Spleen (tissue), 11 donors: Measurements from ENCODE around the gene AKAP5. TPM values are rescaled to one million over a fixed set of nuclear protein-coding genes. Genes with fewer than 3 reads are reported as not detected.
"Not testable (repeated sequence)": the region's sequence is repeated elsewhere in the genome, so short reads cannot be mapped to it uniquely, and the experiment has no call there.

Source experiments
- DNase-seq: peaks from one replicate; pipeline ENCODE4 v3.0.0-alpha.2; 2020
- H3K27ac ChIP-seq, 8 donors: fragments of 200-600 bp; sonication (generic) in 7 of 8; 1 replicate in 4 of 8; 2 replicates in 4 of 8; pipeline versions ENCODE4 v1.5.0 to v1.8.0; 2016 to 2021; ENCODE audit warnings: inconsistent platforms in 4 of 8, mild to moderate bottlenecking in 4 of 8, moderate library complexity in 1 of 8
- H3K27me3 ChIP-seq, 7 donors: fragments of 200-600 bp; sonication (generic) in 6 of 7; replicated peaks in 1 of 7; 1 replicate in 4 of 7; 2 replicates in 3 of 7; pipeline versions ENCODE4 v1.5.0 to v1.8.0; 2016 to 2021; ENCODE audit warnings: inconsistent platforms in 3 of 7, mild to moderate bottlenecking in 1 of 7
- H3K36me3 ChIP-seq, 6 donors: fragments of 200-600 bp; sonication (generic) in 5 of 6; 1 replicate in 4 of 6; 2 replicates in 2 of 6; pipeline versions ENCODE4 v1.5.0 to v1.8.0; 2016 to 2021; ENCODE audit warnings: inconsistent platforms in 2 of 6
- H3K4me1 ChIP-seq, 6 donors: fragments of 200-600 bp; sonication (generic) in 5 of 6; 1 replicate in 3 of 6; 2 replicates in 3 of 6; pipeline versions ENCODE4 v1.5.0 to v1.8.0; 2016 to 2021; ENCODE audit warnings: inconsistent platforms in 3 of 6
- H3K4me3 ChIP-seq, 8 donors: fragments of 200-600 bp; sonication (generic) in 7 of 8; 1 replicate in 4 of 8; 2 replicates in 4 of 8; pipeline versions ENCODE4 v1.5.0 to v1.8.0; 2016 to 2021; ENCODE audit warnings: inconsistent platforms in 4 of 8, mild to moderate bottlenecking in 4 of 8, moderate library complexity in 2 of 8
- H3K9me3 ChIP-seq, 8 donors: fragments of 200-600 bp; sonication (generic) in 7 of 8; 1 replicate in 4 of 8; 2 replicates in 4 of 8; pipeline versions ENCODE4 v1.5.0 to v1.8.0; 2016 to 2021; ENCODE audit warnings: inconsistent platforms in 4 of 8
- POLR2A ChIP-seq, 3 donors: fragments of 450-650 bp; IDR thresholded peaks; one replicate each; pipeline ENCODE4 v1.5.1; 2017; ENCODE audit warnings: antibody characterized with exemption in 3 of 3, mild to moderate bottlenecking in 1 of 3
- POLR2AphosphoS5 ChIP-seq, 3 donors: sonication (generic); formaldehyde crosslinking; IDR thresholded peaks; one replicate each; pipeline ENCODE4 v1.5.1; 2017; ENCODE audit warnings: antibody characterized with exemption in 3 of 3
- WGBS, 5 donors: extraction: QIAGEN DNeasy Blood & Tissue Kit in 3 of 5; methylation state at CpG; one replicate each; pipeline versions ENCODE4 v1.1.5 to v1.1.7; 2013 to 2018; 5-methylcytosine and 5-hydroxymethylcytosine counted together
- intact Hi-C: fragments of 100-400 bp; cut with DNase I; formaldehyde crosslinking; loops from one replicate; pipeline ENCODE4 v1.15.0; 2023; ENCODE audit warnings: low total_unique reads
- polyA plus RNA-seq, 3 donors: library from polyadenylated mRNA; stranded (reverse); fragments of 200-250 nt; gene quantifications; one replicate each; pipeline ENCODE4 v1.2.1, GENCODE V29; 2013
- total RNA-seq, 7 donors: library from RNA; depleted of rRNA in 3 of 7; stranded (reverse); fragments of >200 nt in 3 of 7; fragmentation: NEBNext Ultra II Directional in 4 of 7; extraction: Animal tissue kit (Norgen Biotek cat#: 25700) in 4 of 7; gene quantifications; one replicate each; pipeline versions ENCODE4 v1.1.0 to v1.2.1, GENCODE V29; 2016 to 2021
- TF ChIP-seq, protein P1 (sequence below), 11 experiments: fragments of 200-600 bp in 7 of 11; fragments of 450-650 bp in 4 of 11; sonication (generic) in 4 of 11; IDR thresholded peaks in 8 of 11; conservative IDR thresholded peaks in 3 of 11; 1 replicate in 7 of 11; 2 replicates in 4 of 11; pipeline versions ENCODE4 v1.4.0 to v1.8.0; 2016 to 2021; ENCODE audit warnings: antibody characterized with exemption in 11 of 11, inconsistent platforms in 4 of 11, mild to moderate bottlenecking in 1 of 11
- donor health status: healthy with polysubstance abuse.
- donor health status: DM: no; HTN: no; CAD: no; lungs with moderate emphysema.
- donor health status: DM: no; HTN: no; CAD: no.
- donor health status: Bipolar disorder and iron deficiency.
- donor health status: healthy.
- donor health status: DM: no; HTN: no; CAD: no.
- donor health status: DM: yes; HTN: yes; CAD: no.

AKAP5 gene
- total and polyA plus RNA-seq, 10 donors: 0.39 to 3.7 (median 1.3) TPM

DNA sequence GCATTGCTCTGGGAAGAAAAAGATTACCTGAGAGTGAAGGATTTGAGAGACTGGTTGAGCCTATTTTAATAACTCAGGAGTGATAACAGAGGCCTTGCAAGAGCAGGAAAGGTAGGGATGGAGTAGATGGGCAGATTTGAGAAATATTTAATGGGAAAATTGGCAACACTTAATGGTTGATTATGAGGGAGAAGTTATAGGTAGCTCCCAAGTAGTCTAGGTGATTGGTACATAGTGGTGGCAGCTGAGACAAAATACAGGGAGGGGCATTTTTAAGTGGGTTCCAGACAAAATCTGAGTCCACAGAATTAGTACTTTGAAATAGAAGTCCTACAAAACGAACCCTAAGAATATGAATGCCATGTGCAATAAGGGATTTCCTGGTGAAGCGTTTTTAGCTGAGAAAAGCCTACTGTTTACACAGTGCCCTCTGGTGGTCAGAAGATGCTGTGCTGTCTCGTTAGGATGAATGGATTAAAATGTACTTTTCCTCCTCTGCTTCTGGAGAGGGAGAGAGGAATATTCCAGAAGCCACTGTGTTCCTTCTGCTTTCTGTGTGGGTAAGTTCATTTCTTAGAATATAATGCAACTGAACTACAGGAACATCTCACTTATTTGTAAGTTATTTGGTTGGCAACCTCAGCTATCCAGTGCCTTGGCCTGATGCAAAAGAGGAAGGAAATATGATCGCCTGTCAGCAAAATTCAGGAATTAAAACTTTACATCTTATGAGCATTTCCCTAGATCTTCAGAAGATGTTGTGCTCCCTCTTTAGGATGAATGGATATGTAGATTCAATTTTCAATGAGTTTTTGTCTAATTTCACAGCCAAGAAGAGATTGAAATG, 45.7 kb downstream of the AKAP5 start:
- no peak for DNase-seq
- 3 to 6% (median 6%) methylated on average over 4 of the region's 4 CpGs for WGBS, 5 donors
- TF ChIP-seq POLR2AphosphoS5 (IDR thresholded peaks at IDR 0.05) (peak in 1 of 3 donors; percentile 48), POLR2A (IDR thresholded peaks at IDR 0.05) (no peak)
- TF ChIP-seq, protein P1, sequence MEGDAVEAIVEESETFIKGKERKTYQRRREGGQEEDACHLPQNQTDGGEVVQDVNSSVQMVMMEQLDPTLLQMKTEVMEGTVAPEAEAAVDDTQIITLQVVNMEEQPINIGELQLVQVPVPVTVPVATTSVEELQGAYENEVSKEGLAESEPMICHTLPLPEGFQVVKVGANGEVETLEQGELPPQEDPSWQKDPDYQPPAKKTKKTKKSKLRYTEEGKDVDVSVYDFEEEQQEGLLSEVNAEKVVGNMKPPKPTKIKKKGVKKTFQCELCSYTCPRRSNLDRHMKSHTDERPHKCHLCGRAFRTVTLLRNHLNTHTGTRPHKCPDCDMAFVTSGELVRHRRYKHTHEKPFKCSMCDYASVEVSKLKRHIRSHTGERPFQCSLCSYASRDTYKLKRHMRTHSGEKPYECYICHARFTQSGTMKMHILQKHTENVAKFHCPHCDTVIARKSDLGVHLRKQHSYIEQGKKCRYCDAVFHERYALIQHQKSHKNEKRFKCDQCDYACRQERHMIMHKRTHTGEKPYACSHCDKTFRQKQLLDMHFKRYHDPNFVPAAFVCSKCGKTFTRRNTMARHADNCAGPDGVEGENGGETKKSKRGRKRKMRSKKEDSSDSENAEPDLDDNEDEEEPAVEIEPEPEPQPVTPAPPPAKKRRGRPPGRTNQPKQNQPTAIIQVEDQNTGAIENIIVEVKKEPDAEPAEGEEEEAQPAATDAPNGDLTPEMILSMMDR (IDR thresholded peaks at IDR 0.05 in 8 of 11, conservative IDR thresholded peaks at IDR 0.05 in 3 of 11): peak; percentile 68 to 91 (median 88)
- Histone ChIP-seq H3K9me3 (no peaks in the 10 kb centered on the region), H3K4me1 (peaks cover 51 to 100% (median 90%) of the 10 kb centered on the region in 6 donors), H3K27me3 (no peaks in the 10 kb centered on the region), H3K36me3 (peaks cover 0 to 9% (median 0%) of the 10 kb centered on the region in 6 donors), H3K4me3 (peak overlapping the region in 1 of 8 donors; percentile 14), H3K27ac (peak overlapping the region in 7 of 8 donors; percentile 5 to 74 (median 55))
- intact Hi-C loops: no loop called here

DNA sequence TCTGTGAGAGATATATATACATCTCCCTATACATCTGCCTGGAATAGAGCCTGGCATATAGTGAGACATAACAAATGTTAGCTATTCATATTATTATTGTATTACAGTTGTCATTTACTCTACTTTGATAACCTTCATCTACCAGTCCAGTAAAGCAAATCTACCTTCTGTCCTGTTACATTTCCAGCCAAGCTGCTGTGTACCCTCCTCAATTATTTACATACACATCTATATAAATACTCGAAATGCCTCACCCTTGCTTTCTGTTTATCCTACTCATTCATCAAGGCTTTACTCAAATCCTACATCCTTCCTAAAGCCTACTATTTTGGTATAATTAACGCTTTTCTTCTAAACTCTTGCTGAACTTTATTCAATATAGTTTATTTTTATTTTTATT, 48.0 kb downstream of the AKAP5 start:
- H3K9me3 ChIP-seq: no peaks in the 10 kb centered on the region
- H3K4me3 ChIP-seq: no peak overlapping the region
- intact Hi-C loops: no loop called here
- 90 to 94% (median 92%) methylated on average over 2 of the region's 2 CpGs for whole genome bisulfite sequencing, 5 donors
- no peak for DNase-seq
- peaks cover 0 to 9% (median 0%) of the 10 kb centered on the region in 6 donors for H3K36me3 ChIP-seq
- TF ChIP-seq, protein P1 (IDR thresholded peaks at IDR 0.05 in 8 of 11, conservative IDR thresholded peaks at IDR 0.05 in 3 of 11): no peak
- TF ChIP-seq POLR2A (IDR thresholded peaks at IDR 0.05) (no peak), POLR2AphosphoS5 (IDR thresholded peaks at IDR 0.05) (no peak)
- no peak overlapping the region for H3K27ac ChIP-seq
- H3K4me1 ChIP-seq: peaks cover 37 to 100% (median 87%) of the 10 kb centered on the region in 6 donors
- no peaks in the 10 kb centered on the region for H3K27me3 ChIP-seq

DNA sequence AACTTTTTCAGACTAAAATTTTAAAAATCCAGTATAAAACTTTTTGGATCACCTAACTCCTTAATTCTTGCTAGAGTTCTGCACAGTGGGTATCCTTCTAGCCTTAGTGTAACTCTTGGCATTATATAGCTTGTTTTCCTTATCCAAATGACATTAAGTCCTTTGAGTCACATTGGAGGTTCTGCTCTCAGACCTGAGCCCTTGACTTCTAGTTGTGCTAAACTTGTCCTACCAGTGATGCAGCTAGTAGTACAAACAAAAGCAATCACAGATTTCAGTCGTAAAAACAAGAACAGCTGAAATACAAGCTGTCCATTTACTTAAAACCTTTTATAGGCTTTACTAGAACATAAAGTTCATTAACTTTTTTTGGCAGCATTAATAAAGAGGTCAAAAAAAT, 49.8 kb downstream of the AKAP5 start:
- Histone ChIP-seq H3K36me3 (peaks cover 0 to 9% (median 0%) of the 10 kb centered on the region in 6 donors), H3K27me3 (no peaks in the 10 kb centered on the region), H3K9me3 (no peaks in the 10 kb centered on the region), H3K4me3 (no peak overlapping the region), H3K27ac (no peak overlapping the region), H3K4me1 (peaks cover 27 to 86% (median 72%) of the 10 kb centered on the region in 6 donors)
- WGBS, 5 donors: 62 to 84% (median 69%) methylated on average over 1 of the region's 1 CpG
- TF ChIP-seq POLR2AphosphoS5 (IDR thresholded peaks at IDR 0.05): no peak
- TF ChIP-seq, protein P1 (IDR thresholded peaks at IDR 0.05 in 8 of 11, conservative IDR thresholded peaks at IDR 0.05 in 3 of 11): no peak
- TF ChIP-seq POLR2A (IDR thresholded peaks at IDR 0.05): no peak
- DNase-seq: no peak
- intact Hi-C loops: no loop called here

DNA sequence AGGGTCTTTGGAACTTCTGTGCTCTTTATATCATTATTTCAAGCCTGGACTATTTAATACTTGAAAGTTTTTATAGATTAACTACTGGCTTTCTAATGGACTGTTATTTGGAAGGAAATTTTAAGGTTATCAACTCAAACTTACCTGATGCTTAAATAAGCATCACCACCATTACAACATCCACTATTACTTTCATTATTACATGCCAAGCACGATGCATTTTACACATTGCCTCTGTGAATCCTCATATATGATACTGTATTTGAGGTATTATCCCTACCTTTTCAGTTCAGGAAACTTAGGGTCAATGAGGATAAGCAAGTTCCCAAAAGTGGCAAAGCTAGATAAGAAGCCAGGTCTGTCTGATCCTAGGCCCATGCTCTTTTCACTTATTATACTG, 51.7 kb downstream of the AKAP5 start:
- intact Hi-C loops: no loop called here
- 60 to 76% (median 66%) methylated on average over 1 of the region's 1 CpG for WGBS, 5 donors
- H3K27ac ChIP-seq: no peak overlapping the region
- no peak overlapping the region for H3K4me3 ChIP-seq
- no peaks in the 10 kb centered on the region for H3K27me3 ChIP-seq
- H3K36me3 ChIP-seq: peaks cover 0 to 21% (median 7%) of the 10 kb centered on the region in 6 donors
- peaks cover 14 to 86% (median 53%) of the 10 kb centered on the region in 6 donors for H3K4me1 ChIP-seq
- TF ChIP-seq, protein P1 (IDR thresholded peaks at IDR 0.05 in 8 of 11, conservative IDR thresholded peaks at IDR 0.05 in 3 of 11): no peak
- TF ChIP-seq POLR2A (IDR thresholded peaks at IDR 0.05) (no peak), POLR2AphosphoS5 (IDR thresholded peaks at IDR 0.05) (no peak)
- no peak for DNase-seq
- H3K9me3 ChIP-seq: no peaks in the 10 kb centered on the region

DNA sequence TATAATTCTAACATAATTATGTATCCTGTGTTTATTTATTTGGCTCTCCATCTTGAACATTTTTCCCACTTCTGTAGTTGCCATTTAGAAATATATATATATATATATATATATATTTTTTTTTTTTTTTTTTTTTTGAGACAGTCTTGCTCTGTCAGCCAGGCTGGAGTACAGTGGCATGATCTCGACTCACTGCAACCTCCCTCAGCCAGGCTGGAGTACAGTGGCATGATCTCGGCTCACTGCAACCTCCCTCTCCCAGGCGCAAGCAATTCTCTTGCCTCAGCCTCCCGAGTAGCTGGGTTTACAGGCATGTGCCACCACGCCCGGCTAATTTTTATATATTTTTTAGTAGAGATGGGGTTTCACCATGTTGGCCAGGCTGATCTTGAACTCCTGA, 52.4 kb downstream of the AKAP5 start:
- intact Hi-C loops, H3K9me3 ChIP-seq, DNase-seq, H3K27me3 ChIP-seq, H3K27ac ChIP-seq, H3K4me3 ChIP-seq: not testable (repeated sequence)
- peaks cover 9 to 82% (median 46%) of the 10 kb centered on the region in 6 donors for H3K4me1 ChIP-seq
- WGBS, 5 donors: 76 to 96% (median 93%) methylated on average over 6 of the region's 6 CpGs
- peaks cover 0 to 28% (median 14%) of the 10 kb centered on the region in 6 donors for H3K36me3 ChIP-seq
